Bronchial epithelial cell (primary cell): Measurements from ENCODE around the gene ANKRD18B. TPM values are rescaled to one million over a fixed set of nuclear protein-coding genes. Genes with fewer than 3 reads are reported as not detected.
"Not testable (repeated sequence)": the region's sequence is repeated elsewhere in the genome, so short reads cannot be mapped to it uniquely, and the experiment has no call there.

ENCODE experiments used
- DNase-seq: peaks from one replicate; pipeline ENCODE4 v3.0.0-alpha.2; 2010; ENCODE audit warnings: low read depth
- FAIRE-seq: peaks from 2 replicates; lab custom pipeline; 2011; peaks lifted over from hg19 to GRCh38; lab: Jason Lieb, UNC
- H3K27me3 ChIP-seq: 2 replicates; pipeline ENCODE4 v1.5.1; 2011; ENCODE audit warnings: low read length; ENCODE audit not compliant: control insufficient read depth, insufficient read depth
- H3K36me3 ChIP-seq: 2 replicates; pipeline ENCODE4 v1.5.1; 2011; ENCODE audit warnings: low read length; ENCODE audit not compliant: control insufficient read depth, insufficient read depth
- H3K4me3 ChIP-seq: 2 replicates; pipeline ENCODE4 v1.5.1; 2011; ENCODE audit warnings: mild to moderate bottlenecking, low read depth, low read length, control low read depth
- total RNA-seq: library from RNA; depleted of rRNA; stranded (reverse); fragments of >200 nt; gene quantifications from 2 replicates; pipeline ENCODE4 v1.2.1, GENCODE V29; 2014
- TF ChIP-seq, protein P1 (sequence below): IDR thresholded peaks from 2 replicates; pipeline ENCODE4 v1.5.1; 2011; ENCODE audit warnings: mild to moderate bottlenecking, moderate library complexity, low read length, control low read depth, inconsistent platforms; ENCODE audit not compliant: insufficient read depth, severe bottlenecking

Gene ANKRD18B
- total RNA-seq, 1 donor from 2014 or later = 5.8 TPM

- TF ChIP-seq, protein P1, sequence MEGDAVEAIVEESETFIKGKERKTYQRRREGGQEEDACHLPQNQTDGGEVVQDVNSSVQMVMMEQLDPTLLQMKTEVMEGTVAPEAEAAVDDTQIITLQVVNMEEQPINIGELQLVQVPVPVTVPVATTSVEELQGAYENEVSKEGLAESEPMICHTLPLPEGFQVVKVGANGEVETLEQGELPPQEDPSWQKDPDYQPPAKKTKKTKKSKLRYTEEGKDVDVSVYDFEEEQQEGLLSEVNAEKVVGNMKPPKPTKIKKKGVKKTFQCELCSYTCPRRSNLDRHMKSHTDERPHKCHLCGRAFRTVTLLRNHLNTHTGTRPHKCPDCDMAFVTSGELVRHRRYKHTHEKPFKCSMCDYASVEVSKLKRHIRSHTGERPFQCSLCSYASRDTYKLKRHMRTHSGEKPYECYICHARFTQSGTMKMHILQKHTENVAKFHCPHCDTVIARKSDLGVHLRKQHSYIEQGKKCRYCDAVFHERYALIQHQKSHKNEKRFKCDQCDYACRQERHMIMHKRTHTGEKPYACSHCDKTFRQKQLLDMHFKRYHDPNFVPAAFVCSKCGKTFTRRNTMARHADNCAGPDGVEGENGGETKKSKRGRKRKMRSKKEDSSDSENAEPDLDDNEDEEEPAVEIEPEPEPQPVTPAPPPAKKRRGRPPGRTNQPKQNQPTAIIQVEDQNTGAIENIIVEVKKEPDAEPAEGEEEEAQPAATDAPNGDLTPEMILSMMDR = no peak
Observed at GRCh38 chr9:33489066-33489465, 35.0 kb upstream of the ANKRD18B start.

GRCh38 chr9:33493819-33494218 lies 30.2 kb upstream of the ANKRD18B start:
- DNase-seq, FAIRE-seq, H3K27me3 ChIP-seq, H3K4me3 ChIP-seq, H3K36me3 ChIP-seq: not testable (repeated sequence)

More at GRCh38 chr9:33489066-33489465, 35.0 kb upstream of the ANKRD18B start:
- H3K36me3 ChIP-seq = no peaks in the 10 kb centered on the region
- FAIRE-seq (no peak), DNase-seq (no peak)
- H3K4me3 ChIP-seq = no peak overlapping the region
- H3K27me3 ChIP-seq = no peaks in the 10 kb centered on the region

GRCh38 chr9:33498387-33498786 lies 25.7 kb upstream of the ANKRD18B start:
- Histone ChIP-seq H3K4me3 (no peak overlapping the region), H3K27me3 (no peaks in the 10 kb centered on the region), H3K36me3 (no peaks in the 10 kb centered on the region)
- FAIRE-seq (no peak), DNase-seq (peak; percentile 42)
- TF ChIP-seq, protein P1 = peak; percentile 4

- peak; percentile 93 for DNase-seq
- no peaks in the 10 kb centered on the region for H3K27me3 ChIP-seq
- no peaks in the 10 kb centered on the region for H3K36me3 ChIP-seq
- FAIRE-seq = peak; percentile 55
- H3K4me3 ChIP-seq = no peak overlapping the region
- TF ChIP-seq, protein P1 = no peak
Observed at GRCh38 chr9:33506626-33507370, 17.3 kb upstream of the ANKRD18B start.

GRCh38 chr9:33510262-33511183 lies 13.5 kb upstream of the ANKRD18B start:
- H3K36me3 ChIP-seq = no peaks in the 10 kb centered on the region
- TF ChIP-seq, protein P1 = no peak
- DNase-seq (peak; percentile 44), FAIRE-seq (no peak)
- no peaks in the 10 kb centered on the region for H3K27me3 ChIP-seq
- peak overlapping the region; percentile 69 for H3K4me3 ChIP-seq

- H3K4me3 ChIP-seq = peak overlapping the region; percentile 69
- DNase-seq, FAIRE-seq: not testable (repeated sequence)
Observed at GRCh38 chr9:33511184-33511517, 12.9 kb upstream of the ANKRD18B start.

DNA sequence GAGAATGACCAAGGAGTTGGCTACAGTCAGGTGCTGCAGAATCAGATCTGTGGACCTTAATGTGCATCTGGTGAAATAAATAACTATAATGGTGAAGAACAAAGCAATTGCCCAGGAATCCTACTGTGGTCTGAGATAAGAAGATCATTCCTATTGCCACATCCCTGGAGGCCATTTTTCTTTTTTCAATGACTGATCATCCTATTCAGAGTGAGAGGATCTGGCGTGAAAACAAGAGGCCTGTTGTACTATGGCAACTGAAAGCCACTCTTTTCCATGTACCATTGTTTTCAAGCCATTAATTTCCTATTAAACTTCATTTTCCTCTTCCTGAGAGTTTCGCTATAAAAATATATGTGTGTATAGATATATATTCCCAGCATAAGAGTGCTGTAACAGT lies 11.5 kb upstream of the ANKRD18B start:
- not testable (repeated sequence) for H3K36me3 ChIP-seq, H3K27me3 ChIP-seq, DNase-seq, H3K4me3 ChIP-seq, FAIRE-seq

More at GRCh38 chr9:33511184-33511517, 12.9 kb upstream of the ANKRD18B start:
- H3K36me3 ChIP-seq, H3K27me3 ChIP-seq: not testable (repeated sequence)

- not testable (repeated sequence) for H3K4me3 ChIP-seq, FAIRE-seq, H3K36me3 ChIP-seq, H3K27me3 ChIP-seq
- DNase-seq = peak; percentile 53
Observed at GRCh38 chr9:33515342-33515995, 8.6 kb upstream of the ANKRD18B start.

GRCh38 chr9:33516397-33516796 lies 7.7 kb upstream of the ANKRD18B start:
- H3K27me3 ChIP-seq, DNase-seq, FAIRE-seq, H3K36me3 ChIP-seq, H3K4me3 ChIP-seq: not testable (repeated sequence)
